Neural cell (in vitro differentiated cells): Measurements from ENCODE around the gene PTPRD.

Source experiments
- CTCF ChIP-seq: fragments of 450-650 bp; IDR thresholded peaks from 2 replicates; pipeline ENCODE4 v1.5.1; 2014; ENCODE audit warnings: antibody characterized with exemption, mild to moderate bottlenecking, moderate library complexity; ENCODE audit not compliant: poor library complexity, severe bottlenecking
- EP300 ChIP-seq: fragments of 450-650 bp; conservative IDR thresholded peaks from 2 replicates; pipeline ENCODE4 v1.6.1; 2014; ENCODE audit warnings: antibody characterized with exemption, mild to moderate bottlenecking, moderate library complexity; ENCODE audit not compliant: poor library complexity, severe bottlenecking
- EZH2 ChIP-seq: fragments of 200-600, 300-800 bp; shearing (Covaris generic), sonication (generic); IDR thresholded peaks from 2 replicates; pipeline ENCODE4 v1.6.1; 2014; ENCODE audit warnings: antibody characterized with exemption, low read length, borderline replicate concordance, mild to moderate bottlenecking; ENCODE audit not compliant: insufficient read depth, poor library complexity, severe bottlenecking
- POLR2AphosphoS5 ChIP-seq: IDR thresholded peaks from 2 replicates; pipeline ENCODE4 v1.6.1; 2012
- RAD21 ChIP-seq: fragments of 450-650 bp; conservative IDR thresholded peaks from 2 replicates; pipeline ENCODE4 v1.6.1; 2014; ENCODE audit warnings: antibody characterized with exemption, mild to moderate bottlenecking, moderate library complexity
- SMC3 ChIP-seq: fragments of 450-650 bp; conservative IDR thresholded peaks from 2 replicates; pipeline ENCODE4 v1.6.1; 2014; ENCODE audit warnings: antibody characterized with exemption, mild to moderate bottlenecking, moderate library complexity; ENCODE audit not compliant: poor library complexity

GRCh38 chr9:8315211-8315610 lies 2297.6 kb downstream of the PTPRD start:
- no peak for TF ChIP-seq CTCF
- TF ChIP-seq POLR2AphosphoS5 = no peak
- no peak for TF ChIP-seq EP300
- no peak for TF ChIP-seq SMC3
- TF ChIP-seq EZH2 = no peak
- TF ChIP-seq RAD21 = no peak
